Stimulated activated CD8-positive, alpha-beta memory T cell treated with anti-CD3 and anti-CD28 coated beads, Interleukin-4, amount 100 ng/mL, for 24 hours (primary cell): ENCODE measurements around the gene ARMH3.

ENCODE experiments used
- DNase-seq: peaks from one replicate; pipeline ENCODE4 v3.0.0-alpha.2; 2020; ENCODE audit warnings: low read depth

The ARMH3 gene

DNA sequence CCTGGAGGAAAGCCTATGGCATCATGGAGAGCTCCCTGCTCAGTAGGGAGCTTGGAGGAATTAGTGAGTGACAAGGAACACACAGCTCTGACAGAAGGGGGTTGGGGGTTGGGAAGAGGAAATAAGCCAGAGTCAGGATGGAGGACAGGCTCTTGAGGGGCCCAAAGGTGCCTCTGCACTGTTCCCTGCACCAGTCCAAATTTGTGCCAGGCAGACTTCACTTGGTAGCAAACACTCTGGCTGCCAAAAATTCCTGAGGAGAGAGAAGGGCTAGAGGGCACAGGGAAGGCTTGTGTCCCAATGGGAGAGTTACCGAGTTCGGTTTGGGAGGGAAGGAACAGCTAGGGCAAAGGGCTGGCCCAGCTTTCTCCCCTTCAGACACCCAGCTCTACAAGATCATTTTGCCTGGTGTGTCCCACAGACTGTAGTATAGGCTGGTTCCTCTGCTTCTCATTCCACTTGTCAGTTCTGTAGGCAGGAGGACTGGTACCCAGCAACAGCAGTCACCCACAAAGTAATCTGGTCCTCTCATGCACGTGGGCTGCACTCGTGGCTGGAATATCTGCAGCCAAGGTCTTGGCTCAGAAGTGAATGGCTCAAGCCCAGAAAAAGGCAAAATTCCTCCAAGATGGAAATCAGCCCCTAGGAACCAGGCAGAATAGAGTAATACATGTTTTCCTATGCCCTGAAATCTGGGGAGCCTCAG, 204.4 kb downstream of the ARMH3 start:
- DNase-seq, result no peak

DNA sequence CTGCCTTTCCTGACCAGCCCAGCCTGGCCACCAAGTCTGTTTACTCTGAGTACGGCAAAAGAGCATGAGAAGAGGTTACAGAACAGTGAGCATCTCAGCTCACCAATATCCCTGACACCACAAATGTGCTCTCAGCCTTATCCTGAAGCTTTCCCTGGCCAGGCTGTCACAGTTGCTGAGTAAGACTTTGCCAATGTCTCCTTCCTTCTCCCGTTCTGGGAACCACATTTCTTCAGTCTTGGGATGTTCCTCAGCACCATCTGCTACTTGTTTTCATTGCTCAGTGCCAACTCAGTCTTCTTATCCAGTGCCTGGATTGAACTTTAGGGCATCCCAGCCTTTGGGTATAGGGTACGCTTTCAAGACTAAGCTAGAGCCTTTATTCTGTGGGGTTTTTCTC, 205.2 kb downstream of the ARMH3 start:
- no peak for DNase-seq

DNA sequence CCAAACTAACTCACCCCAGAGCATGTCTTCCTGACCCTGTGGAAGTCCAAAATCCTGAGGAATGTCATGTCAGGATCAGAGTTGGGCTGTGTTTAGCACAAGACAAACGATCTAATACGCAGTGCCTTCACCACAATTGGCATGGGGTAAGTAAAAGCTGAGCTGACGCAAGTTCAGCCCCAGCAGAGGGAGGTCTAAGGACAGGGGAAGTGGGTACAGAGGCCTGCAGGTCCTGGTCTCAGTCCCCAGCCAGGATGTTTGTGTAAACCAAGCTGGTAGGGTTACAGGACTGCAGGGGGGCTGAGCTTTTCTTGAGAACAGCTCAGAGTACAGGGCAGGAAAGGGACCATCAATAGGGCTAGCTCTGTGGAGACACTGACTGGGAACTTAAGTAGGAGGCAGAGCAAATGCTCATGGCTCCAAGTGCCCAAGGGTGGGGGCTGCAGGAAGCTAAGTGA, 207.1 kb downstream of the ARMH3 start:
- DNase-seq, result no peak

DNA sequence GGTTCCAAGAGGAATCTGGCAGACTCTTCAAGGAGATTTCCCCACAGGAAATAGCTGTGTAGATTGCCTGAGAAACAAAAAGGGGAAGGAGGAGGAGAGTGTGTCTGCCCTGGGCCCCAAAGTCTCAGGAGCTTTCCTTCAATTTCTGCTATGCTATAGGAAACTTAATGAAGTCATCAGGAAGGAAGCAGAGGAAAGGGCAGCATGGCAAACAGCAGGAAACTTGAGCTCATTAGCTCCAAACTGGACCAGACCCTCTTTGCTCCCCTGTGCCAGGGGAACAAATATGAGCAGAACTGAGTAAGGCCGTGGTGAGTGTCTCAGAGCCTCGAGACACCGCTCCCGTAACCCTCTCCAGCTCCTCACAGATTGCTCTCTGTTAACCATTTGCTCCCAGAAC, 207.6 kb downstream of the ARMH3 start:
- no peak for DNase-seq

DNA sequence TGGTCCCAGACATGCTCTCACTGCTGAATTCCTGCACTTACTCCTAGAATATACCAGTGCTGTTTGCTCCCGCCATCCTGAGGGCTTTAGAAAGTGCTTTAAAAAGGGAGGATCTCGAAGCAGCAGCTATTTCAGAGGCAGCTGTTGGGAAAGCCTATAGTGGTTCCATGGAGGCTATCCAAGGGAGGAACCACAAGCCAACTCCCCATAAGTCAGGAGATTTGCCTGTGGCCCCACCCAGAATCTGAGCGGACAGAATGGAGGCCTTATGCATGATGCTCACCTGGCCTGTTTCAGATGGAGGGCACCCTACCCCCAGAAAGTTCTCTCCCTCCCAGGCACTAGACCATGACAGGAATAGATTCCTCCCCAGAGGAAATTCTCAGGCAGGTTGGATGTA, 210.1 kb downstream of the ARMH3 start:
- no peak for DNase-seq

DNA sequence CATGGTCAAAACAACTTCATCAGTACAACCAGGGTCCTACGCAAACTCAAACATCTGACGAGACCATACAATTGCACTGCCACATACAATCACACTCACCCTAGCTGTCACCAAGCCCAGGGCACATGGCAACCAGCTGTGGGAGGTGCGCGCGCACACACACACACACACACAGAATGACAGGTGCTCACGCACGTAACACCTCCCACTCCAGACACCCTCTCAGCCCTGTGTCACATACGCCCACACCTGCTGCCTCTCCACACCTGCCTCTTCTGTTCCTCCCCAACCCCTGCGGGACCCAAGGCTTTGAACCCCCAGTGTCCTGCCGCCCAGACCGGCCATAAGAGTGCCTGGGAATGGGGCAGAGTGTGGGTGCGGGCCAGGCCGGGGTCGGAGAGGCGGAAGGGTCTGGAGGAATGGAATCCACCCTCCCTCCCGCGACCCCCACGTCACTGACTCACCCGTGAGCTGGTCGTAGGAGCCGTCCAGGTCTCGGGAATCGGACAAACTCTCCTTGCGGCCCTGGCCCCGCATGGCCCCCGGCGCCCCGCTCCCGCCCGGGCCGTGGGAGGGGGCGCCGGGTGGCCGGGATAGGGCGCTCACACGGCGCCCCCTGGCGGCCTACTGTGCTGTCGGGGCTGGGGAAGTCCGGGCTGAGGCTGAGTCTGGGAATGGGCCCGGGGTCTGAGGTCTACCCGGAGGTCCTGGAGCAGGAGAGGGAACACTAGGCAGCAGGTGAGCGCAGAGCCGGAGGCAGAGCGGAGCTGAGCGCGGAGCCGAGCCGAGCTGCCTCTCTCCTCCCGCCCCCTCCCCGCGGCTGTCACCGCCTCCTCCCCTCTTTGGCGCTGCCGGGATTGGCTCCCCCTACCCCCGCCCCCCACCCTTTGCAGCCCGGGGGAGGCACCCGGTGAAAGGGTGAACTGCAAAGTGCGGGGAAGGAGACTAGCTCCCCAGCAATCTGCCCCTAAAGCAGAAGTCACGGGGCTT, 212.6 kb downstream of the ARMH3 start, which contains the start of gene KCNIP2:
Gene KCNIP2, minus strand, starts transcription at position 769 of the 990 bp plus-strand sequence. Its CDS starts 232 bp downstream, at position 537.
- peak; percentile 48 for DNase-seq

DNA sequence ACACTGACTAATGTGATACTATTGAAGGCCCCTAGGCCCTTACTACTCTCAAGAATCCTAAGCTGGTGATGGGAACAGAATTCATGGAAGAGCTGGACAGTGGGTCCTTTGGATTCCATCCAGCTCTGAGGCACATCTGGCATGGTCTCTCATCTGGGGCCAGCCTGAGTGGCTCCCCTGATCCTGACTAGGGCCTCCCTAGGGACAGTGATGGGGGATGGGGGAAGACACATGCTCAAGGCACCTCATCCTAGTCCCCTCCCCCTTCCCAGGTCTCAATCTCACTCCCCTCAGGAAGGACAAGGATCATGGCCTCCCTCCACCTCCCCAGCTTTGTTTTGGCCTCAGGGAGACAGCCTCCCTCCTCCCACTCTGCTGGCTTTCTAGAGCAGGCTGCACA, 214.1 kb downstream of the ARMH3 start:
- no peak for DNase-seq

DNA sequence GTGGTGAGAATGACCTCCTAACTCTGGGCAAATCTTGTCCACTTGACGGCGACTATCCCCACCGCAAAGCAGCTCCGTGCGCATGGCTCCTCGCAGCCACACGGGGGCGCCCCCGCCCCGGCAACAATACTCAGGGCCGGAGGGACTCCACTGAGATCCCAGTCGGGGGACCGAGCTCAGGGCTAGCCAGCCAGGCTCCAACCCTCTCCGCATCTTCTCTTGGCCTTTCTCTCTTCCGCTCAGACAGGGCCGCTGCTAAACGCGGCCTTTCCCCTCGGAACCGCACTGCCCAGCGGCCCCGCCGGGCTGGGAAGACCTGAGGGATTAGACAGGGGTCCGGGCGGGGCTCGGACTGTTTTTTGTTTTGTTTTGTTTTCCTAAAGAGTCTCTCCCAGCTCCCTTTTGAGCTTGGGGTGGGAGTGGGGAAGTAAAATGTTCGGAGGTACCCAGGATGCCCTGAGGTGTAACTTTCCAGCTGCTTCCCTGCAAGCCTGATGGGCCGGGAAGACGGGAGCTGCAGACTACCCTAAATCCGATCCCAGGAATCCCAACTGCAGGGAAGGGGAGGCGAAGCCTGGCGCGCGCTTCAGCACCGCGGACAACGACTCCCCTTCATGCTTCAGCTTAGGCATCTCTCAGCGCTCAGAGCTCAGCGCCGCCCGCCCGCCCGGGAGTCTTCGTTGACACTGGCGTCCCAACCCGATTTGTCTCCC, 215.1 kb downstream of the ARMH3 start:
- peak; percentile 58 for DNase-seq

DNA sequence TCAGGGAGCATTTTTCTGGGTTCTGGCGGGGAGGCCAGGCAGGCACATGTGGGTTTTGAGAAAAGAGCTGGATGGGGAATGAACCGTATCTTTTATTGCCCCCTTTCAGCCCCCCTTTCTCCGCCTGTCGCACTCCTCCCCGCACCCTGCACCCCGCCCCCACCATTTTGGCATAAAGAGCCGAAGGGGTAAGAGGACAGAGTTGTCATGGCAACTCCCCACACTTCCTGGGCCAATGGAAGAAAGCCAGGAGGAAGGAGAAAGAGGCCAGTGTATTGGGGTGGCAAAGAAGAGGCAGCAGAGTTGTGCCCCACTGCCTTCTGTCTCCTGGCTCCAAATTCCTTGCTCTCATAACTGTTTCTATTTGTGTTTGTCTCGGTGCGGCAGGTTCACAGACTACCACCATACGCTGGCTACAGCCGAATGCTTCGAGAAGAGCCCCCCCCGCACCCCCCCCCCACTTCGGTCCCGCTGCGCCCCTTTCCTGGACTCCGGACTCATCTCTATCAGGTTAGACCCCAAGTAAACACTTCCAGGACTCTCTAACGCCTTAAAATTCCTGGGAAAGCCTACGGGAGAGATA, 215.8 kb downstream of the ARMH3 start:
- DNase-seq, result no peak

DNA sequence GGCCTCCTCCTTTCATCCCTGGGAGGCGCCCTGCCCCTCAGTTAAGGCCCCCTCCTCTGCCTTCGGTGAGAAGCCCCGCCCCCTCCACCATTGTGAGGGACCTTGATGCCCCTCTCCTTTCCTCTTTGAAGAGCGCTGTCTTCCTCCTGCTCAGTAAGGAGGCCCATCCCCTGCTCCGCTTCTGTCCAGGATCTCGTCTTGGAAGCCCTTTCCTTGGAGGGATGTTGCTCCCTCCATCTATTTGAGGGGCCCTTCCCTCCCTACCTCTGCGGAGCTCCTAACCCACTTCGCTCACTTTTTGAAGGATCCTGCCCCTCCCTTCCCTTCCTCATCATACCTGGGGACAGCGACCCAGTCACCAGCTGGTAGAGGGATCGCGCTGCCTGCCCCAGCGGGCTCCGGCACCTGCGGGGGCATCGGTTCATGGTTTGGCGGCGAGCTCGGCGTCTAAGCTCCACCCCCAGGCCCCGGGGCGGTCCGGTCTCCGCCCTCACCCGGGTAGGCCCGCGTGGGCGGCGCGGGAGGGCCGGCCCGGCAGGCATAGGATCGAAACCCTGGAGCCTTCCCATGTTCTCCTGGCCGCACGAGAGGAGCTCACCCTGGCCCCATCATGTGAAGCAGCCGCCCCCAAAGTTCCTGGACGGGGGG, 216.4 kb downstream of the ARMH3 start:
- DNase-seq, result no peak

DNA sequence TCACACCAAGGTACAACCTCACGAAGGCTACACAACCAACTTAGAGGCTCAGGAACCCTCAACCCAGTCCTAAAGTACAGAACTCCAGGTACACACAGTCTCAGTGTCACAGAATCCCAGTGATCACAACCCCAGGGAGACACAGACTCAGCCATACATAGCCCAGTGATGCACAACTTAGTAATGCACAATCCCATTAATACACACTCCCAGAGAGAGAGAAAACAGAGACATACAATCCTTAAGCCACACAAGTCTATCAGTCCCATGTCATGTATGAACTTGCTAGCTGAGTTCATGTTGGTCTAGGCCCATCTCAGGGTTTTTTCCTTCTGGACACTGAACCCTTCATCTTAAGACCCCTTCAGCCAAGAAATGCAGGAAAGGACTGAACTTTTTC, 217.0 kb downstream of the ARMH3 start:
- no peak for DNase-seq

DNA sequence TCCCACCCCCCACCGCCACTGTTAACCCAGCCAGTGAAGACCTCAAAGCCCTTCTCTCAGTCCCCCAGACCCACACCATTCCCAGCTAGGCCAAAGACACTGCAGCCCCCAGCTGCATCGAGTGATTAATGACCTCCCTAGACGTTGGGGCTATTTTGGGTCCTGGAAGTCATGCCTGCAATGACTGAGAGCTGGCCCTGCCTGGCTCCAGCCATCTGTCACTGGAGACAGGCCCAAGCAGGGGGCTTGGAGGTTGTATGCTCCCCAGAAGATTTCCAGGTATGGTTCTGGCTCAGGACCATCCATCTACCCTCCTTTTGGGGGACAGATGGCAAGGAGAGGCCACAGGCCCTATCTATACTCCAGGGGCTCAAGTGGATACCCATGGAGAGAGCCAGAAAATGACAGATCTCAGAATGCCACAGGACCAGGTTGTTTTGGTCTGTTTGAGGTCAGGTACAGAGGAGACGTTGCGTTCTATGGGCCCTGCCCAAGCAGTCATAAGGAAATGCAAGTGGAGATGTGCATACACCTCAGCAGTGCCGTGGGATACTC, 217.5 kb downstream of the ARMH3 start:
- no peak for DNase-seq

DNA sequence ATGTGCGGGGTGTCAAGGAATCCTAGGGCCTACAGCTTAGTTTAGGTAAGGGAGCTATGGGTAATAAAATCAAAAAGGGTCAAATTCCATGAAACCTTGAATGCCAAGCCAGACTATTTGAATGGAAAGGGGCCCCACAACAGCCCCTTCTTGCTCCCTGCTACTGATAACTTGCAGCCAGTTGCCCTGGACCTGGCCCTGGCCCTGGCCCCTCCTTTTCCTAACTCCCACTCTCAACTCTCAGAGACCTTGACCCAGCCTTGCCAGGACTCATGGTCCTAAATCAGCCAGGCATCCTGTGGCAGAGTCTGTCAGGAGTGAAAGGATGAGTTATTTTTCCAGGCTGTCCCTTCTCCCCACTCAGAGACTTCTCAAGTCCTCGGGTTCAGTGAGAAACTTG, 218.2 kb downstream of the ARMH3 start:
- DNase-seq, result no peak

DNA sequence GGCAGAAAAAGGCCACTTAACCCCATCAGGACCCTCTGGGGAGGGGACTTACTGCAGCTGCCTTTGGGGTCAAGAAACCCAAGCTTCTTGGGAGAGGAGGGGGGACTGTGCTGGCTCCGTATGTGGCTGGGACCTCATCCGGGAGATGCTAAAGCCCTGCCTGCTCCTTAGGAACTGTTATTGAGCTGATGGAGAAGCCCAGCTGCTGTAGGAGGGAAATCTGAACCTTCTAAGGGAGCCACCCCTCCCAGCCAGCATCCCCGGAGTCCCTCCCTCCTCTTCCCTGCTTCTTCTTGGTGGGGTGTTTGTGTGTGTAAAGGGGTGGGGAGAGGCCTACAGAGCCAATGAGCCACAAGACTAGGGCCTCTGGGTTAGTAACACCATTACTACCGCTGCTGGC, 220.6 kb downstream of the ARMH3 start:
- no peak for DNase-seq

DNA sequence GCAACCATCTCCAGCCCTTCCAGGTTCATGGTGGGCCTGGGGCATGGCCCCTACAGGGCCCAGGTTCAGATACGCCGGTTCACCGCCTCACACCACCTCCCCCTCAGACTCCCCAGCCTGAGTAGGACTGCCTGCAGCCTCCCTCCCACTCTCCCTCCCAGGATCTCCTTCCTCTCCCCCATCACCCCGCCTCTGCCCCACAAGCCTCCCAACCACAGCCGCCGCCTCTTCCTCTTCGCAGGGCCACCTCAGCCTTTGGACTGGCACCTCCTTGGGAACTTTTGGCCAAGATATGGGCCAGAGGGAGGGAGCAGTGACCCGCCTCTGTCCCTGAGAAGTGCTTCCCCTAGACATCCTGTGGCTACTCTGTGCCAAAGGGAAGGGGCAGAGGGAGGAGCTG, 221.6 kb downstream of the ARMH3 start:
- no peak for DNase-seq

DNA sequence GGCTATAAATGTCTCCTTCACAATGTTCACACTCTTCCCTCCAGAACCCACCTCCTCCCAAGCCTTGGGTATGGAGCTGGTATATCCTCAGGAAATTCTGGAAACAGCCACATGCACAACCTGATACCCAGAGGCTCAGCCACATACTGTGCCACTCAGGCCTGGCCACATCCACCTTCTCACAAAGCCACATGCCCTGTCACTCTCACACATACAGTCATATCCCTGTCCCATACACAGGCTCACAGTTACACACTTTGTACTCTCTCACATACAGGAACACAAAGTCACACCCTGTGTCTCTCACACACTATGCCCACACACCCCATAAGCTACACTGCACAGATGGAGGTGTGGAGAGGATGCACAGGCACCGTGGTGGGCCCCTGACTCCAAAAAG, 222.5 kb downstream of the ARMH3 start:
- DNase-seq, result no peak

DNA sequence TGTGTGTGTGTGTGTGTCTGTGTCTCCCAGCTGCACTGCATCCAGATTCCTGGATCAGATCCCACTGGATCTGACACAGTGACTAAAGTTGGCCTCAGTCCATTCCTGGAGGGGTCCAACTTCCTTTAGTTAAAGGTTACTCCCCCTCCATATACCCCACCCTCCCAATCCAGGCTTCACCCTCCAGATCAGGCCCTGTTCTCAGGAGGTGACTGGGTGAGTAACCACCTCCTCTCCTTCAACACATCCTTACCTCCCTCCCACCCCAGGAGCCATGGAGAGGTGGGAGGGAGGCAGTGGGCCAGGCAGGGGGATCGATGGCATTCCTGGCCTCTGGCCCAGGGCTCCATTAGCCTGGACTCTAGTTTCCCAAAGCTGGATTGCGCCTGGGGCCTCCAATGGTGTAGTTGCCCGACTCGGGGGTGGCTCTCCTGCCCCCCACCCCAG, 223.6 kb downstream of the ARMH3 start:
- no peak for DNase-seq

DNA sequence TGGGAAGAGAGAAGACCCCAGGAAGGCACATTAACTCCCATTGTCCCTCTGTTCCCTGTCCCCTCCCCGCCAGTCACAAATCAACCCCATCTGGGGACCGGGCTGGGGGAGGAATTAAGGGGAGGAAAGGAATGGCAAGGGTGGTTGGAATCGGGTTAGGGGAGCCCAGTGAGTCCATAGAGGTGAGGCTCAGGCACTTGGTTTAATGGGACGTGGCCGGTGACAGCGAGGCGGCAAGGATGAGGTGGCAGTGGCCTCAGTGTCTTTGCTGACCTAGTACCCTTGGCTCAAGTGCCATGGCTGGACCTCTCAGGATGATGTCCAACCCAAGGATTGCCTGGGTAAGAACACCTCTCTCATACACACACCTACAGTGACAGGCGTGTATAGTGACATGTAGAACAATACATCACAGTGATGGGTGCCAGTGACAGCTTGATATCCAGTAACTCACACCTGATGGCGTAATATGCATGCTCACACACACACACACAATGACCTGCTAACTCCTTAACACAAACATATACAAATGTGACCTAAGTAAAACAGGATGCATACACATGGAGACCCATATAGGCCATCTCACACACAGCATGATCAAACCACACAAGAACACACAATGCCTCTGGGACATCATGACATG, 224.7 kb downstream of the ARMH3 start:
- no peak for DNase-seq

DNA sequence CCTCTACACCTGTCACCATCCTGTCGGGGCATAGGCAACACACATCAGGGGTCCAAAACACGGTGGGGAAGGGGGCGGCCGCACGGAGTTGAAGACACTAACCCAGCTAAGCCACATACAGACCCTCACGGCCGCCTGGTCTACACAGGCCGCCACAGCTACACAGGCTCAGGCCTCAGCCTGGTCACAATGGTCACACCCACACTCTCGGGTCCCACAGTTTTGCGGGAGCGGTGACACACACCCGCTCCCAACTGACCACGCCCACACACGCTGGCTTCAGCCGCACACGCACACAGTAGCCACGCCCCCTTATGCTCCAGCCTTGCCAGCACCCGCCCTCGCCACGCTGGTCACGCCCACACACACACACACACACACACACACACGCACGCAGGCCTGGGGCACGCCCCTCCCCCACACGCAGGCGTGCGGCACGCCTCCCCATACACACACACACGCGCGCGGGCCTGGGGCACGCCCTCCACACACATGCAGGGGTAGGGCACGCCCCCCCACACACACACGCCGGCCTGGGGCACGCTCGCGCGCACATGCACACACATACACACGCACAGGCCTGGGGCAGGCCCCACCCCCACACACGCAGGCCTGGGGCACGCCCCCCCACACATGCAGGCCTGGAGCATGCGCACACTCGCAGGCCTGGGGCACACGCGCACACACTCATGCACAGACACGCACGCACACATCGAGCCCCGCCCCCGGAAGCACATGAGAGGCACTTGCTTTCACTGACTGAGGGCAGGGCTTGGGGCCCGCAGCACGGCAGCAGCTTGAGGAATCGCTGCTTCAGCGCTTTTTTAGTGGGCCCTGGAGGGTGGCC, 225.4 kb downstream of the ARMH3 start:
- DNase-seq, result peak; percentile 83
